Stimulated activated naive CD8-positive, alpha-beta T cell treated with anti-CD3 and anti-CD28 coated beads, Interleukin-15, amount 100 ng/mL, for 72 hours (primary cell): ENCODE measurements around the gene OLIG2.

Experiments used
- ATAC-seq: fragments of 150-1000 bp; cut with Tn5 transposase; 2 replicates; pipeline ENCODE4 v1.10.0; 2021; ENCODE audit warnings: mild to moderate bottlenecking, moderate library complexity
- DNase-seq, 2 donors: peaks; one replicate each; pipeline ENCODE4 v3.0.0; 2021 to 2022
- H3K27ac Mint-ChIP-seq, 2 donors: one replicate each; pipeline ENCODE4 v1.8.0; 2022; ENCODE audit warnings: mild to moderate bottlenecking in 2 of 2, mixed read lengths in 2 of 2, moderate library complexity in 2 of 2
- H3K27me3 Mint-ChIP-seq: one replicate; pipeline ENCODE4 v1.8.0; 2022; ENCODE audit warnings: mixed read lengths
- H3K4me1 Mint-ChIP-seq: one replicate; pipeline ENCODE4 v1.8.0; 2022; ENCODE audit warnings: mild to moderate bottlenecking, mixed read lengths
- H3K4me3 Mint-ChIP-seq, 2 donors: one replicate each; pipeline ENCODE4 v1.8.0; 2022; ENCODE audit warnings: mild to moderate bottlenecking in 2 of 2, mixed read lengths in 2 of 2, moderate library complexity in 1 of 2
- H3K9me3 Mint-ChIP-seq, 2 donors: one replicate each; pipeline ENCODE4 v1.8.0; 2022; ENCODE audit warnings: mixed read lengths in 2 of 2

Gene OLIG2

GRCh38 chr21:33076600-33077329 is 51.0 kb downstream of the OLIG2 start:
- Mint-ChIP-seq H3K4me3 (no peak overlapping the region), H3K27me3 (peaks cover 55% of the 10 kb centered on the region), H3K4me1 (peaks cover 26% of the 10 kb centered on the region), H3K9me3 (no peaks in the 10 kb centered on the region), H3K27ac (no peak overlapping the region)
- DNase-seq (no peak), ATAC-seq (no peak)
